ENCODE measurements around the gene AKAP12. TPM values are rescaled to one million over a fixed set of nuclear protein-coding genes. Genes with fewer than 3 reads are reported as not detected.

AKAP12 gene
- total and polyA plus RNA-seq, 2 experiments from 2014 or later: 66.5 to 84.9 TPM

GRCh38 chr6:151349651-151350270 lies 110.0 kb downstream of the AKAP12 start:
- no peak overlapping the region for H3K27ac ChIP-seq
- TF ChIP-seq, protein P1, sequence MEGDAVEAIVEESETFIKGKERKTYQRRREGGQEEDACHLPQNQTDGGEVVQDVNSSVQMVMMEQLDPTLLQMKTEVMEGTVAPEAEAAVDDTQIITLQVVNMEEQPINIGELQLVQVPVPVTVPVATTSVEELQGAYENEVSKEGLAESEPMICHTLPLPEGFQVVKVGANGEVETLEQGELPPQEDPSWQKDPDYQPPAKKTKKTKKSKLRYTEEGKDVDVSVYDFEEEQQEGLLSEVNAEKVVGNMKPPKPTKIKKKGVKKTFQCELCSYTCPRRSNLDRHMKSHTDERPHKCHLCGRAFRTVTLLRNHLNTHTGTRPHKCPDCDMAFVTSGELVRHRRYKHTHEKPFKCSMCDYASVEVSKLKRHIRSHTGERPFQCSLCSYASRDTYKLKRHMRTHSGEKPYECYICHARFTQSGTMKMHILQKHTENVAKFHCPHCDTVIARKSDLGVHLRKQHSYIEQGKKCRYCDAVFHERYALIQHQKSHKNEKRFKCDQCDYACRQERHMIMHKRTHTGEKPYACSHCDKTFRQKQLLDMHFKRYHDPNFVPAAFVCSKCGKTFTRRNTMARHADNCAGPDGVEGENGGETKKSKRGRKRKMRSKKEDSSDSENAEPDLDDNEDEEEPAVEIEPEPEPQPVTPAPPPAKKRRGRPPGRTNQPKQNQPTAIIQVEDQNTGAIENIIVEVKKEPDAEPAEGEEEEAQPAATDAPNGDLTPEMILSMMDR (IDR thresholded peaks at IDR 0.05; ENCODE audit: low read depth, low read length): no peak
- no peaks in the 10 kb centered on the region for H3K4me1 ChIP-seq (ENCODE audit: low read depth)
- H3K9me3 ChIP-seq (ENCODE audit: low read depth): no peaks in the 10 kb centered on the region
- H3K36me3 ChIP-seq: no peaks in the 10 kb centered on the region
- DNase-seq (ENCODE audit: low read depth in 1 of 2, low spot score in 1 of 2): no peak
- no peak overlapping the region for H3K4me3 ChIP-seq
- H3K27me3 ChIP-seq: no peaks in the 10 kb centered on the region

DNA sequence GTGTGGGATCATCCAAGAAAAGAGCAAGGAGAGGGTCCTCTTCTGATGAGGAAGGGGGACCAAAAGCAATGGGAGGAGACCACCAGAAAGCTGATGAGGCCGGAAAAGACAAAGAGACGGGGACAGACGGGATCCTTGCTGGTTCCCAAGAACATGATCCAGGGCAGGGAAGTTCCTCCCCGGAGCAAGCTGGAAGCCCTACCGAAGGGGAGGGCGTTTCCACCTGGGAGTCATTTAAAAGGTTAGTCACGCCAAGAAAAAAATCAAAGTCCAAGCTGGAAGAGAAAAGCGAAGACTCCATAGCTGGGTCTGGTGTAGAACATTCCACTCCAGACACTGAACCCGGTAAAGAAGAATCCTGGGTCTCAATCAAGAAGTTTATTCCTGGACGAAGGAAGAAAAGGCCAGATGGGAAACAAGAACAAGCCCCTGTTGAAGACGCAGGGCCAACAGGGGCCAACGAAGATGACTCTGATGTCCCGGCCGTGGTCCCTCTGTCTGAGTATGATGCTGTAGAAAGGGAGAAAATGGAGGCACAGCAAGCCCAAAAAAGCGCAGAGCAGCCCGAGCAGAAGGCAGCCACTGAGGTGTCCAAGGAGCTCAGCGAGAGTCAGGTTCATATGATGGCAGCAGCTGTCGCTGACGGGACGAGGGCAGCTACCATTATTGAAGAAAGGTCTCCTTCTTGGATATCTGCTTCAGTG lies 110.8 kb downstream of the AKAP12 start:
- no peaks in the 10 kb centered on the region for H3K36me3 ChIP-seq
- no peak overlapping the region for H3K4me3 ChIP-seq
- no peak overlapping the region for H3K27ac ChIP-seq
- TF ChIP-seq, protein P1 (IDR thresholded peaks at IDR 0.05; ENCODE audit: low read depth, low read length): no peak
- H3K27me3 ChIP-seq: no peaks in the 10 kb centered on the region
- no peaks in the 10 kb centered on the region for H3K4me1 ChIP-seq (ENCODE audit: low read depth)
- no peak for DNase-seq (ENCODE audit: low read depth in 1 of 2, low spot score in 1 of 2)
- H3K9me3 ChIP-seq (ENCODE audit: low read depth): no peaks in the 10 kb centered on the region

DNA sequence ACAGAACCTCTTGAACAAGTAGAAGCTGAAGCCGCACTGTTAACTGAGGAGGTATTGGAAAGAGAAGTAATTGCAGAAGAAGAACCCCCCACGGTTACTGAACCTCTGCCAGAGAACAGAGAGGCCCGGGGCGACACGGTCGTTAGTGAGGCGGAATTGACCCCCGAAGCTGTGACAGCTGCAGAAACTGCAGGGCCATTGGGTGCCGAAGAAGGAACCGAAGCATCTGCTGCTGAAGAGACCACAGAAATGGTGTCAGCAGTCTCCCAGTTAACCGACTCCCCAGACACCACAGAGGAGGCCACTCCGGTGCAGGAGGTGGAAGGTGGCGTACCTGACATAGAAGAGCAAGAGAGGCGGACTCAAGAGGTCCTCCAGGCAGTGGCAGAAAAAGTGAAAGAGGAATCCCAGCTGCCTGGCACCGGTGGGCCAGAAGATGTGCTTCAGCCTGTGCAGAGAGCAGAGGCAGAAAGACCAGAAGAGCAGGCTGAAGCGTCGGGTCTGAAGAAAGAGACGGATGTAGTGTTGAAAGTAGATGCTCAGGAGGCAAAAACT lies 111.5 kb downstream of the AKAP12 start:
- Histone ChIP-seq H3K9me3 (ENCODE audit: low read depth) (no peaks in the 10 kb centered on the region), H3K4me3 (no peak overlapping the region), H3K27me3 (no peaks in the 10 kb centered on the region), H3K27ac (no peak overlapping the region), H3K36me3 (no peaks in the 10 kb centered on the region), H3K4me1 (ENCODE audit: low read depth) (no peaks in the 10 kb centered on the region)
- TF ChIP-seq, protein P1 (IDR thresholded peaks at IDR 0.05; ENCODE audit: low read depth, low read length): no peak
- no peak for DNase-seq (ENCODE audit: low read depth in 1 of 2, low spot score in 1 of 2)

GRCh38 chr6:151351731-151352130 lies 112.0 kb downstream of the AKAP12 start:
- Histone ChIP-seq H3K9me3 (ENCODE audit: low read depth) (no peaks in the 10 kb centered on the region), H3K27me3 (no peaks in the 10 kb centered on the region), H3K4me1 (ENCODE audit: low read depth) (no peaks in the 10 kb centered on the region), H3K4me3 (no peak overlapping the region), H3K36me3 (no peaks in the 10 kb centered on the region), H3K27ac (no peak overlapping the region)
- DNase-seq (ENCODE audit: low read depth in 1 of 2, low spot score in 1 of 2): no peak
- TF ChIP-seq, protein P1 (IDR thresholded peaks at IDR 0.05; ENCODE audit: low read depth, low read length): no peak

- Histone ChIP-seq H3K4me1 (ENCODE audit: low read depth) (no peaks in the 10 kb centered on the region), H3K27ac (no peak overlapping the region), H3K27me3 (no peaks in the 10 kb centered on the region), H3K36me3 (no peaks in the 10 kb centered on the region), H3K9me3 (ENCODE audit: low read depth) (no peaks in the 10 kb centered on the region), H3K4me3 (no peak overlapping the region)
- TF ChIP-seq, protein P1 (IDR thresholded peaks at IDR 0.05; ENCODE audit: low read depth, low read length): no peak
- DNase-seq (ENCODE audit: low read depth in 1 of 2, low spot score in 1 of 2): peak in 1 of 2 donors; percentile 30
Observed at GRCh38 chr6:151352410-151353396, 112.9 kb downstream of the AKAP12 start.

All from cardiac muscle cell (in vitro differentiated cells and primary cell).